Glomerular endothelial cell (primary cell): ENCODE data around the gene TMPRSS4. TPM values are rescaled to one million over a fixed set of nuclear protein-coding genes. Genes with fewer than 3 reads are reported as not detected.

Source experiments
- DNase-seq: peaks from one replicate; pipeline ENCODE4 v3.0.0-alpha.2; 2011; ENCODE audit warnings: low read depth, low spot score; ENCODE audit errors: extremely low read depth
- total RNA-seq: library from RNA; depleted of rRNA; stranded (reverse); fragments of >200 nt; gene quantifications from 2 replicates; pipeline ENCODE4 v1.2.3, GENCODE V29; 2015

TMPRSS4 gene
- total RNA-seq, 1 donor from 2014 or later, result not detected

- no peak for DNase-seq
Measured at GRCh38 chr11:118074785-118075184, 2.1 kb upstream of the TMPRSS4 start.

- DNase-seq, result no peak
Measured at GRCh38 chr11:118078911-118079411, 2.1 kb downstream of the TMPRSS4 start.

DNA sequence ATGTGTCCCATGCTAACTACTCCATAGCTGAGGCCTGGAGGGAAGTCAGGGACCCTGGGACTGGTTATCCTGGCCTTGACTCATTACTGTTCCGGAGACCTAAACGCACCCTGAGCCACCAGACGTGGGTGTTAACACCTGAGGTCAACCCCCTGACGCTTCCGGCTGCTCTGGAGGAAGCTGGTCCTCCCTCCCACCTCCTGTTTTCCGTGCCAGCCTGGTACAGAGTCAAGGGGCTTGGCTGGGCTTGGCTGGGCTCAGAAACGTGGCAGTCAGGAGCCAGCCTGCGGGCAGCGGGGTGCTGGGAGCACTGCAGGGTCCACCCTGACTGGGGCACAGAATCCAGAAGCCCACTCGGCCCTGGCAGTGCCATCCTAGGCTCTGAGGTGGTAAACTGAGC is 2.6 kb downstream of the TMPRSS4 start:
- no peak for DNase-seq

DNA sequence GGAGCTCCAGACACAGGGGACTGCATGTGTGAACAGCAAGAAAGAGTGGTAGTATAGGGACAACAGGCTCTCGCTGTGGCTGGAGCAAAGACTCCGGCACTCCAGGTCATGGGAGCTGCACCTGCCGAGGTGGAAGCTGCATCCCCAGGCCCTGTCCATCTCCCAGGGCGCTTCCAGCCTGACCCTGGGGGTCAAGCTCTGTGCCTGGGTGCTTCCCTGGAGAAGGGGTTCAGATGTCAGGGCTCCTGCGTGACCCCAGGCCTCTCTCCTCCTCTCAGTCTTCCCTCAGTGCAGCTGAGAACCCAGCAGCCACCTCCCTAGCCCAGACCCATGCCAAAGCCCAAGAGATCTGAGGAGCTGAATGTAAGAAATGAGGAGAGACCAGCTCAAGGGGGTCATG is 3.4 kb downstream of the TMPRSS4 start:
- no peak for DNase-seq

GRCh38 chr11:118081241-118081958 is 4.5 kb downstream of the TMPRSS4 start:
- DNase-seq, result no peak

- no peak for DNase-seq
Measured at GRCh38 chr11:118082880-118083552, 6.1 kb downstream of the TMPRSS4 start.

- no peak for DNase-seq
Measured at GRCh38 chr11:118084247-118084646, 7.4 kb downstream of the TMPRSS4 start.

DNA sequence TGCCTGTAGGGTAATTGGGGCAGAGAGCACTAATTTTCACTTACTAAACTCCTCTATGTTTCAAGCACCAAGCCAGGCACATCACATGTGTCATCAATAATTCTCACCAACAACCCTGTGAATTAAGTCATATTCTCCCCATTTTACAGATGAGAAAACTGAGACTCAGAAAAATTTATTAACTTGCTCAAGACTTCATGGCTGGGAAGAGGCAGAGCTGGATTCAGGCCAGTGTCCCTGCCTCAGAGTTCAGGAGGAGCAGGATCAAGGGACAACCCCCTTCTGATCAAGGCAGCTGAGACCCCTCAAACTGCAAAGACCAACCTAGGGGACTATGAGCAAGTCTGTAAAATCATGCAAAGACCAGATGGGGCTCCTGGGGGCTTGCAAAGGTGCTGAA is 7.8 kb downstream of the TMPRSS4 start:
- DNase-seq, result no peak

- no peak for DNase-seq
Measured at GRCh38 chr11:118086913-118087768, 10.3 kb downstream of the TMPRSS4 start, which contains the start of gene SMIM35. Gene SMIM35, minus strand, starts transcription at chr11:118086963. Its CDS starts 206 bp downstream, at chr11:118086757.

- no peak for DNase-seq
Measured at GRCh38 chr11:118087931-118088330, 11.1 kb downstream of the TMPRSS4 start.

DNA sequence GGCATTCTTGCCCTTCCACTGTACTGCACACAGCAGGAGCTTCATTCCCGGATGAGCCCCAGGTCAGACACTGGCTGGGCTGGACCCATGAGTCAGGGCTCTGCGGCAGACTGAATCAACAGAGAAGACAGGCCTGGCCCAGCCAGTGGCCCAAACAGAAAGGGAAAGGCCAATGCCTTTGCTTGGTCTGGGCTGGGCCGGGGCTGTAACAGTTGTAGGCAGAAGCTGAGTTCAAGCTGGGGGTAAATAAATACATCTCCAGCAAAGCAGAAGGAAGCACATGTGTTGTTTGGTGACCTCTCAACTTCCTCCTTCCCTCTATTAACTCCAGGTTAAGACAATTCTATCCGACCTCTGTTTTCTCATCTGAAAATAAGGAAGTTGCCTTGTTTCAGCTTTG is 11.7 kb downstream of the TMPRSS4 start:
- no peak for DNase-seq

DNA sequence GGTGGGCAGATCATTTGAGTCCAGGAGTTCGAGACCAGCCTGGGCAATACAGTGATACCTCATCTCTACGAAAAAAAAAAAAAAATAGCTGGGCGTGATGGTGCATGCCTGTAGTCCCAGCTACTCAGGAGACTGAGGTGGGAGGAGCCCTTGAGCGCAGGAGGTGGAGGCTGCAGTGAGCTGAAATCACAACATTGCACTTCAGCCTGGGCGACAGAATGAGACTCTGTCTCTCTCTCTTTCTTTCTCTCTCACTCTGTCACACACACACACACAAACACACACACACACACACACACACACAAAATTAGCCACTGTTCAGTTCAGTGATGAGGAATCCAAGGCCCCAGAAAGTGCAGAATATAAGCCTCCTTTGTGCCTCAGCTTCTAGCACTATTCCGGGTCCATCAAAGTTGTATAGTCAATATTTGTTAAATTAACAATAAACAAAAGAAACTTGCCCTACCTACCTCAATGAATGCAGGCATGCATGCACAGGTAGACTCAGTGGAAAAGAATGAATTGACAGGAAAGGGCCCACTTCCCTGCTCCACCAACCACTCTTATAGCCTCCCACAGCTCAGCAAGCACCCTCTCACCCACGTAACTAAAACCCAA is 13.8 kb downstream of the TMPRSS4 start:
- DNase-seq, result no peak

DNA sequence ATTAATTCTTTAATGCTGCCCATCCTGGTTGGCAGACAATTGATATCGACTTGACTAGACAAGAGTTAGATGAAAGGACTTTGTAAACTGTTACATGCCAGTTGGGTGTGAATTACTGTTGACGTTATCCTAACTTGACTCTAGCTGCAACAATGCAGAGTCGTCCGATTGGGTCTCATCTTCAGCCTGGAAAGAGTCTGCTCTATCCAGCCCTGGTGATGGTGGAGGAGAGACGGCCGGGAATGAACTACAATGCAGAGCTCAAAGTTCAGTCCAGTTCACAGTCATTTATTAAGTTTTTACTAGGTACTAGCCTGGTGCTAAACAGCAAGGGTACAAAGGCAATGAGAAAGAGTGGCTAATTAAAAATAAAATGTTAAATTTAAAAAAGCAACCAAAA is 14.8 kb downstream of the TMPRSS4 start:
- no peak for DNase-seq

DNA sequence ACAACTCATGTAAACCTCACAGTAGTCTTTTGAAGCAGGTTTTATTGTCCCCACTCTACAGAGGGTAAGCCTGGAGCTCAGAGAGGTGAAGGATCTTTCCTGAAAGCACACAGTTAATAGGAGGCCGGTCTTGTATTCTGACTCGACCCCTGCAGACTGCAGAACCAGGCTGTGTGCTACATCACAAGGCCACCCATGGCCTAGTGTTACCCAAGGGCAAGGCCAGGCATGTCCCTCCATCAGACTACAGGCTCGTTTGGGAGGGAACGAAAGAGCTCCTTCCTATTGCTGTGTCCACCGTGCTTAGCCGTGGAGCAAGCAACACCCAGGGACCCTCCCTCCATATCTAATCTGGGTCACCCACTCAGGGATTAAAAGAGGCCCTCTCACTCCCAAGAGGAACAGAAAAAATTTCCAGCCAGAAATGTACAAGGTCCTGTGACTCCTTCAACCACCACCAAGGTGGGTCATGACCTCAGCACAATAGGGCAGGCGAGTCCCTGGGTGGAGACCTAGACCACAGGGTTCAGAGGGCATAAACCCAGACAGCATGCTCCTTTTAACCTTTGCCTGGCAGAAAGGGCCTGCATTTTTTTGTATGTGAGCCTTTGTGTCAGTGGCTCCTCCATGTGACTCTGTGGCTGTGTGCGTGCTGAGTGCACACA is 16.2 kb downstream of the TMPRSS4 start:
- DNase-seq, result no peak

GRCh38 chr11:118095493-118095892 is 18.6 kb downstream of the TMPRSS4 start:
- DNase-seq, result no peak

DNA sequence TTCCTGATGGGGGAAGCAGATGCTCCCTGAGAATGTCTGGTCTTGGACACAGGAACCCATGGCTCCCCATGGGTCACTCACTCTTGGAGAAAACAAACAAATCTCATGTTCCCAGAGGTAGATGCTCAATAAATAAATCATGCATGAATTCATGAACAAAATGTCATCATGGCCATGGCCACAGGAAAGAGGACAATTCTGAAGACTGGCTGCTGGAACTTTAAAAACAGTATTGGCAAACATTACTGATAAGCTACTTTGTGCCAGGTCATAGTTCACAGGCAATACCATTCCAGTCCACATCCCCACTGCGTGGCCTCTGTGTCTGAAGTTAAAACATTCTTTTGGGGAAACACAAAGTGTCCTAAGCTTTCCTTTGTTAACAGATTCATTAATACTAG is 19.1 kb downstream of the TMPRSS4 start:
- DNase-seq, result no peak

- no peak for DNase-seq
Measured at GRCh38 chr11:118098996-118099837, 22.3 kb downstream of the TMPRSS4 start.

GRCh38 chr11:118099838-118100556 is 23.1 kb downstream of the TMPRSS4 start:
- DNase-seq, result no peak
